Neural progenitor cell (in vitro differentiated cells): ENCODE data around the gene VWA8. TPM values are rescaled to one million over a fixed set of nuclear protein-coding genes. Genes with fewer than 3 reads are reported as not detected.
A peak's percentile ranks its signal among the peaks of the same experiment; 100 is the strongest.

Experiments used
- DNase-seq: peaks from one replicate; pipeline ENCODE4 v3.0.0-alpha.2; 2016; ENCODE audit warnings: low spot score
- H2AFZ ChIP-seq: fragments of 200-600 bp; sonication (generic); replicated peaks from 2 replicates; pipeline ENCODE4 v1.6.1; 2016; ENCODE audit warnings: antibody characterized with exemption
- H3F3A ChIP-seq: fragments of 200-600 bp; sonication (generic); 2 replicates; pipeline ENCODE4 v1.6.1; 2016; ENCODE audit warnings: antibody characterized with exemption, low read depth
- H3K27ac ChIP-seq: fragments of 200-600 bp; sonication (generic); 2 replicates; pipeline ENCODE4 v1.5.1; 2016; ENCODE audit warnings: mild to moderate bottlenecking
- H3K27me3 ChIP-seq: fragments of 200-600 bp; sonication (generic); 2 replicates; pipeline ENCODE4 v1.6.1; 2016; ENCODE audit warnings: mild to moderate bottlenecking, moderate library complexity
- H3K36me3 ChIP-seq: fragments of 200-600 bp; sonication (generic); 2 replicates; pipeline ENCODE4 v1.5.1; 2016
- H3K4me1 ChIP-seq: fragments of 200-600 bp; sonication (generic); 2 replicates; pipeline ENCODE4 v1.6.1; 2016; ENCODE audit warnings: mixed run types
- H3K4me2 ChIP-seq: fragments of 200-600 bp; sonication (generic); 2 replicates; pipeline ENCODE4 v1.6.1; 2016
- H3K4me3 ChIP-seq: fragments of 200-600 bp; sonication (generic); 2 replicates; pipeline ENCODE4 v1.5.1; 2016
- H3K79me2 ChIP-seq: fragments of 200-600 bp; sonication (generic); 2 replicates; pipeline ENCODE4 v1.6.1; 2016; ENCODE audit warnings: low read depth
- H3K9ac ChIP-seq: fragments of 200-600 bp; sonication (generic); 2 replicates; pipeline ENCODE4 v1.6.1; 2016
- H3K9me3 ChIP-seq: fragments of 200-600 bp; sonication (generic); 2 replicates; pipeline ENCODE4 v1.5.1; 2016; ENCODE audit warnings: low read depth
- H4K20me1 ChIP-seq: fragments of 200-600 bp; sonication (generic); 2 replicates; pipeline ENCODE4 v1.6.1; 2016; ENCODE audit warnings: low read depth
- H3K27ac Mint-ChIP-seq: 3 replicates; pipeline ENCODE4 v1.8.0; 2021; ENCODE audit warnings: mixed read lengths
- H3K27me3 Mint-ChIP-seq: 2 replicates; pipeline ENCODE4 v1.8.0; 2022; ENCODE audit warnings: low read depth, mild to moderate bottlenecking, inconsistent platforms, moderate library complexity, mixed read lengths; ENCODE audit not compliant: insufficient read depth
- H3K36me3 Mint-ChIP-seq: 3 replicates; pipeline ENCODE4 v1.8.0; 2021; ENCODE audit warnings: mixed read lengths
- H3K4me1 Mint-ChIP-seq: 3 replicates; pipeline ENCODE4 v1.8.0; 2021; ENCODE audit warnings: mixed read lengths
- H3K4me3 Mint-ChIP-seq: 3 replicates; pipeline ENCODE4 v1.8.0; 2021; ENCODE audit warnings: mild to moderate bottlenecking, moderate library complexity, mixed read lengths
- H3K9me3 Mint-ChIP-seq: 3 replicates; pipeline ENCODE4 v1.8.0; 2020; ENCODE audit warnings: mixed read lengths
- EZH2 ChIP-seq: fragments of 200-600 bp; sonication (generic); IDR thresholded peaks from 2 replicates; pipeline ENCODE4 v1.6.1; 2017; ENCODE audit warnings: antibody characterized with exemption, mild to moderate bottlenecking, moderate library complexity
- EZH2phosphoT487 ChIP-seq: fragments of 200-600 bp; sonication (generic); IDR thresholded peaks from 2 replicates; pipeline ENCODE4 v1.6.1; 2017; ENCODE audit warnings: antibody characterized with exemption
- total RNA-seq: library from RNA; depleted of rRNA; stranded (reverse); fragments of >200 nt; gene quantifications from 2 replicates; pipeline ENCODE4 v1.2.3, GENCODE V29; 2015; ENCODE audit warnings: low replicate concordance
- TF ChIP-seq, protein P1 (sequence below): fragments of 200-600 bp; sonication (generic); IDR thresholded peaks from 2 replicates; pipeline ENCODE4 v1.5.1; 2017; ENCODE audit warnings: antibody characterized with exemption, mild to moderate bottlenecking

Gene VWA8
- total RNA-seq, 1 donor from 2014 or later, result 12.6 TPM

- Mint-ChIP-seq H3K9me3 (peaks cover 7% of the 10 kb centered on the region), H3K27ac (no peak overlapping the region), H3K27me3 (peaks cover 4% of the 10 kb centered on the region), H3K36me3 (peaks cover 13% of the 10 kb centered on the region), H3K4me3 (no peak overlapping the region), H3K4me1 (peaks cover 44% of the 10 kb centered on the region)
- no peak for DNase-seq
- Histone ChIP-seq H3K27me3 (no peaks in the 10 kb centered on the region), H2AFZ (peak overlapping the region; percentile 29), H3K4me1 (peaks cover 35% of the 10 kb centered on the region), H3K9ac (no peak overlapping the region), H3K36me3 (no peaks in the 10 kb centered on the region), H3K79me2 (no peaks in the 10 kb centered on the region), H3K27ac (no peak overlapping the region), H3F3A (peaks cover 23% of the 10 kb centered on the region), H3K4me3 (no peak overlapping the region), H3K4me2 (peak overlapping the region; percentile 38), H3K9me3 (no peaks in the 10 kb centered on the region), H4K20me1 (no peaks in the 10 kb centered on the region)
- TF ChIP-seq, protein P1, sequence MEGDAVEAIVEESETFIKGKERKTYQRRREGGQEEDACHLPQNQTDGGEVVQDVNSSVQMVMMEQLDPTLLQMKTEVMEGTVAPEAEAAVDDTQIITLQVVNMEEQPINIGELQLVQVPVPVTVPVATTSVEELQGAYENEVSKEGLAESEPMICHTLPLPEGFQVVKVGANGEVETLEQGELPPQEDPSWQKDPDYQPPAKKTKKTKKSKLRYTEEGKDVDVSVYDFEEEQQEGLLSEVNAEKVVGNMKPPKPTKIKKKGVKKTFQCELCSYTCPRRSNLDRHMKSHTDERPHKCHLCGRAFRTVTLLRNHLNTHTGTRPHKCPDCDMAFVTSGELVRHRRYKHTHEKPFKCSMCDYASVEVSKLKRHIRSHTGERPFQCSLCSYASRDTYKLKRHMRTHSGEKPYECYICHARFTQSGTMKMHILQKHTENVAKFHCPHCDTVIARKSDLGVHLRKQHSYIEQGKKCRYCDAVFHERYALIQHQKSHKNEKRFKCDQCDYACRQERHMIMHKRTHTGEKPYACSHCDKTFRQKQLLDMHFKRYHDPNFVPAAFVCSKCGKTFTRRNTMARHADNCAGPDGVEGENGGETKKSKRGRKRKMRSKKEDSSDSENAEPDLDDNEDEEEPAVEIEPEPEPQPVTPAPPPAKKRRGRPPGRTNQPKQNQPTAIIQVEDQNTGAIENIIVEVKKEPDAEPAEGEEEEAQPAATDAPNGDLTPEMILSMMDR, result no peak
- TF ChIP-seq EZH2phosphoT487 (no peak), EZH2 (no peak)
These were observed 392.6 kb downstream of the VWA8 start for GRCh38 chr13:41568143-41568971.

- no peak overlapping the region for H3K4me3 Mint-ChIP-seq
- H3K4me1 Mint-ChIP-seq, result peaks cover 54% of the 10 kb centered on the region
These were observed 393.5 kb downstream of the VWA8 start for GRCh38 chr13:41567363-41567762.

GRCh38 chr13:41565846-41566245, 395.1 kb downstream of the VWA8 start:
- H3K9me3 Mint-ChIP-seq, result peaks cover 4% of the 10 kb centered on the region
- H3K36me3 ChIP-seq, result no peaks in the 10 kb centered on the region
- no peaks in the 10 kb centered on the region for H3K79me2 ChIP-seq
- peaks cover 40% of the 10 kb centered on the region for H3K4me1 ChIP-seq
- no peak overlapping the region for H3K9ac ChIP-seq
- H3K4me3 ChIP-seq, result peak overlapping the region; percentile 16
- DNase-seq, result peak; percentile 69
- H3K27ac Mint-ChIP-seq, result peak overlapping the region; percentile 14
- H4K20me1 ChIP-seq, result no peaks in the 10 kb centered on the region
- H3K4me3 Mint-ChIP-seq, result no peak overlapping the region
- no peaks in the 10 kb centered on the region for H3K27me3 ChIP-seq
- H3K9me3 ChIP-seq, result no peaks in the 10 kb centered on the region
- TF ChIP-seq EZH2phosphoT487, result no peak
- no peak for TF ChIP-seq EZH2
- TF ChIP-seq, protein P1, result no peak
- no peak overlapping the region for H2AFZ ChIP-seq
- peaks cover 23% of the 10 kb centered on the region for H3F3A ChIP-seq
- H3K27ac ChIP-seq, result no peak overlapping the region
- peaks cover 69% of the 10 kb centered on the region for H3K4me1 Mint-ChIP-seq
- H3K27me3 Mint-ChIP-seq, result peaks cover 4% of the 10 kb centered on the region
- peak overlapping the region; percentile 65 for H3K4me2 ChIP-seq
- H3K36me3 Mint-ChIP-seq, result peaks cover 8% of the 10 kb centered on the region

More at GRCh38 chr13:41567363-41567762, 393.5 kb downstream of the VWA8 start:
- Mint-ChIP-seq H3K27me3 (peaks cover 4% of the 10 kb centered on the region), H3K9me3 (peaks cover 5% of the 10 kb centered on the region), H3K36me3 (peaks cover 13% of the 10 kb centered on the region), H3K27ac (no peak overlapping the region)
- H3K9ac ChIP-seq, result no peak overlapping the region
- no peak overlapping the region for H2AFZ ChIP-seq
- H3K4me2 ChIP-seq, result no peak overlapping the region
- H3K79me2 ChIP-seq, result no peaks in the 10 kb centered on the region
- H3K9me3 ChIP-seq, result no peaks in the 10 kb centered on the region
- TF ChIP-seq EZH2 (no peak), EZH2phosphoT487 (no peak)
- TF ChIP-seq, protein P1, result no peak
- H3K4me1 ChIP-seq, result peaks cover 40% of the 10 kb centered on the region
- no peaks in the 10 kb centered on the region for H4K20me1 ChIP-seq
- DNase-seq, result no peak
- no peaks in the 10 kb centered on the region for H3K36me3 ChIP-seq
- no peaks in the 10 kb centered on the region for H3K27me3 ChIP-seq
- H3K27ac ChIP-seq, result no peak overlapping the region
- peaks cover 23% of the 10 kb centered on the region for H3F3A ChIP-seq
- H3K4me3 ChIP-seq, result no peak overlapping the region
